K562 (cell line): ENCODE data around the gene ASIP. TPM values are rescaled to one million over a fixed set of nuclear protein-coding genes. Genes with fewer than 3 reads are reported as not detected.

Experiments used
- ADNP ChIP-seq: fragments of 200-800 bp; sonication (Bioruptor generic); IDR thresholded peaks from 2 replicates; pipeline ENCODE4 v1.6.1; 2016; ENCODE audit warnings: missing genetic modification characterization, missing compliant biosample characterization
- ARID1B ChIP-seq: fragments of 450-650 bp; IDR thresholded peaks from 2 replicates; pipeline ENCODE4 v1.6.1; 2016; ENCODE audit warnings: antibody characterized with exemption, mild to moderate bottlenecking, inconsistent platforms
- FOXA3 ChIP-seq, 2 experiments: fragments of 450-650 bp in 1 of 2; sonication (generic) in 1 of 2; formaldehyde crosslinking; IDR thresholded peaks in 1 of 2; conservative IDR thresholded peaks in 1 of 2; 2 replicates each; pipeline versions ENCODE4 v1.4.0 to v1.8.0; 2020 to 2022; ENCODE audit warnings: mild to moderate bottlenecking in 2 of 2, missing genetic modification reagents in 1 of 2
- HDAC6 ChIP-seq: IDR thresholded peaks from 2 replicates; pipeline ENCODE4 v1.6.1; 2012; ENCODE audit warnings: low read depth, mild to moderate bottlenecking, control low read depth, inconsistent platforms, low read length, moderate library complexity
- IRF2 ChIP-seq: sonication (generic); formaldehyde crosslinking; IDR thresholded peaks from 2 replicates; pipeline ENCODE4 v1.8.1; 2022; ENCODE audit warnings: mild to moderate bottlenecking, missing genetic modification reagents
- PRPF4 ChIP-seq: fragments of 200-400 bp; formaldehyde crosslinking; IDR thresholded peaks from one replicate; pipeline ENCODE4 v1.6.1; 2017; ENCODE audit warnings: low read length, low read depth, mild to moderate bottlenecking; ENCODE audit not compliant: insufficient read depth, poor library complexity, severe bottlenecking
- TGIF2 ChIP-seq: sonication (generic); formaldehyde crosslinking; IDR thresholded peaks from 2 replicates; pipeline ENCODE4 v1.8.1; 2022; ENCODE audit warnings: mild to moderate bottlenecking, missing genetic modification reagents, moderate library complexity
- ZFP91 ChIP-seq: sonication (generic); formaldehyde crosslinking; IDR thresholded peaks from 2 replicates; pipeline ENCODE4 v1.8.0; 2022; ENCODE audit warnings: mild to moderate bottlenecking, missing genetic modification reagents
- ZNF507 ChIP-seq: conservative IDR thresholded peaks from 2 replicates; pipeline ENCODE4 v1.6.1; 2017; ENCODE audit warnings: missing genetic modification characterization, missing compliant biosample characterization
- ZNF644 ChIP-seq: fragments of 200-800 bp; sonication (Bioruptor generic); IDR thresholded peaks from 2 replicates; pipeline ENCODE4 v1.6.1; 2016; ENCODE audit warnings: low read depth, missing genetic modification characterization, missing compliant biosample characterization
- polyA plus RNA-seq, 8 experiments: library from polyadenylated mRNA; depleted of rRNA in 4 of 8; stranded (reverse) in 5 of 8; unstranded in 3 of 8; fragments of >200 nt; fragmentation: Nextera tagmentation in 2 of 8; fragmentation: Illumina TruSeq in 1 of 8; extraction: Ambion mirVana in 2 of 8; extraction: Trizol in 1 of 8; gene quantifications; 2 replicates each; pipeline versions ENCODE4 v1.2.1 to v1.2.3, GENCODE V29; 2011 to 2014; ENCODE audit warnings: inconsistent platforms in 1 of 8, missing spikeins in 1 of 8
- total RNA-seq, 7 experiments: library from RNA; depleted of rRNA in 6 of 7; stranded (reverse); fragments of >200 nt in 6 of 7; fragmentation: Illumina TruSeq in 2 of 7; extraction: Trizol in 2 of 7; gene quantifications; 2 replicates each; pipeline versions ENCODE4 v1.2.1 to v1.2.3, GENCODE V29; 2011 to 2021; ENCODE audit warnings: low replicate concordance in 1 of 7
- TF ChIP-seq, protein P1 (sequence below): sonication (generic); formaldehyde crosslinking; IDR thresholded peaks from 2 replicates; pipeline ENCODE4 v1.8.1; 2023; ENCODE audit warnings: mild to moderate bottlenecking, missing genetic modification reagents
- TF ChIP-seq, protein P2 (sequence below), 2 experiments: fragments of 450-650 bp; conservative IDR thresholded peaks; 2 replicates each; pipeline ENCODE4 v1.6.1; 2017; ENCODE audit warnings: mild to moderate bottlenecking in 2 of 2, moderate library complexity in 2 of 2
- TF ChIP-seq, protein P3 (sequence below): fragments of 450-650 bp; conservative IDR thresholded peaks from 2 replicates; pipeline ENCODE4 v1.6.1; 2016; ENCODE audit warnings: missing genetic modification characterization, low read depth, mild to moderate bottlenecking, control low read depth, missing compliant biosample characterization
- TF ChIP-seq, protein P4 (sequence below): fragments of 250-450 bp; sonication (Bioruptor Pico); IDR thresholded peaks from 2 replicates; pipeline ENCODE4 v1.8.0; 2022; ENCODE audit warnings: inconsistent platforms, mild to moderate bottlenecking, moderate library complexity, borderline replicate concordance

ASIP gene
- total and polyA plus RNA-seq, 9 of the 15 experiments (the other 6 are each of a cell fraction or from before 2014, with no cell fraction given) = not detected

- no peak for TF ChIP-seq PRPF4
- TF ChIP-seq IRF2 = no peak
- no peak for TF ChIP-seq ADNP
- peak; percentile 83 for TF ChIP-seq ZFP91 (CRISPR knock-in tag)
- TF ChIP-seq TGIF2 (CRISPR knock-in tag) = 0 out of 2 replicates have a peak, but pooled peaks have one; percentile 8
- TF ChIP-seq, protein P1, sequence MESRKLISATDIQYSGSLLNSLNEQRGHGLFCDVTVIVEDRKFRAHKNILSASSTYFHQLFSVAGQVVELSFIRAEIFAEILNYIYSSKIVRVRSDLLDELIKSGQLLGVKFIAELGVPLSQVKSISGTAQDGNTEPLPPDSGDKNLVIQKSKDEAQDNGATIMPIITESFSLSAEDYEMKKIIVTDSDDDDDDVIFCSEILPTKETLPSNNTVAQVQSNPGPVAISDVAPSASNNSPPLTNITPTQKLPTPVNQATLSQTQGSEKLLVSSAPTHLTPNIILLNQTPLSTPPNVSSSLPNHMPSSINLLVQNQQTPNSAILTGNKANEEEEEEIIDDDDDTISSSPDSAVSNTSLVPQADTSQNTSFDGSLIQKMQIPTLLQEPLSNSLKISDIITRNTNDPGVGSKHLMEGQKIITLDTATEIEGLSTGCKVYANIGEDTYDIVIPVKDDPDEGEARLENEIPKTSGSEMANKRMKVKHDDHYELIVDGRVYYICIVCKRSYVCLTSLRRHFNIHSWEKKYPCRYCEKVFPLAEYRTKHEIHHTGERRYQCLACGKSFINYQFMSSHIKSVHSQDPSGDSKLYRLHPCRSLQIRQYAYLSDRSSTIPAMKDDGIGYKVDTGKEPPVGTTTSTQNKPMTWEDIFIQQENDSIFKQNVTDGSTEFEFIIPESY (CRISPR knock-in tag) = no peak
- TF ChIP-seq FOXA3 (CRISPR knock-in tag; conservative IDR thresholded peaks at IDR 0.05 in 1 of 2, IDR thresholded peaks at IDR 0.05 in 1 of 2) = no peak
- TF ChIP-seq, protein P2, sequence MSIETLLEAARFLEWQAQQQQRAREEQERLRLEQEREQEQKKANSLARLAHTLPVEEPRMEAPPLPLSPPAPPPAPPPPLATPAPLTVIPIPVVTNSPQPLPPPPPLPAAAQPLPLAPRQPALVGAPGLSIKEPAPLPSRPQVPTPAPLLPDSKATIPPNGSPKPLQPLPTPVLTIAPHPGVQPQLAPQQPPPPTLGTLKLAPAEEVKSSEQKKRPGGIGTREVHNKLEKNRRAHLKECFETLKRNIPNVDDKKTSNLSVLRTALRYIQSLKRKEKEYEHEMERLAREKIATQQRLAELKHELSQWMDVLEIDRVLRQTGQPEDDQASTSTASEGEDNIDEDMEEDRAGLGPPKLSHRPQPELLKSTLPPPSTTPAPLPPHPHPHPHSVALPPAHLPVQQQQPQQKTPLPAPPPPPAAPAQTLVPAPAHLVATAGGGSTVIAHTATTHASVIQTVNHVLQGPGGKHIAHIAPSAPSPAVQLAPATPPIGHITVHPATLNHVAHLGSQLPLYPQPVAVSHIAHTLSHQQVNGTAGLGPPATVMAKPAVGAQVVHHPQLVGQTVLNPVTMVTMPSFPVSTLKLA (conservative IDR thresholded peaks at IDR 0.05) = peak; percentile 93 to 97
- TF ChIP-seq ARID1B = no peak
- TF ChIP-seq, protein P3, sequence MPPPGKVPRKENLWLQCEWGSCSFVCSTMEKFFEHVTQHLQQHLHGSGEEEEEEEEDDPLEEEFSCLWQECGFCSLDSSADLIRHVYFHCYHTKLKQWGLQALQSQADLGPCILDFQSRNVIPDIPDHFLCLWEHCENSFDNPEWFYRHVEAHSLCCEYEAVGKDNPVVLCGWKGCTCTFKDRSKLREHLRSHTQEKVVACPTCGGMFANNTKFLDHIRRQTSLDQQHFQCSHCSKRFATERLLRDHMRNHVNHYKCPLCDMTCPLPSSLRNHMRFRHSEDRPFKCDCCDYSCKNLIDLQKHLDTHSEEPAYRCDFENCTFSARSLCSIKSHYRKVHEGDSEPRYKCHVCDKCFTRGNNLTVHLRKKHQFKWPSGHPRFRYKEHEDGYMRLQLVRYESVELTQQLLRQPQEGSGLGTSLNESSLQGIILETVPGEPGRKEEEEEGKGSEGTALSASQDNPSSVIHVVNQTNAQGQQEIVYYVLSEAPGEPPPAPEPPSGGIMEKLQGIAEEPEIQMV (tag) = no peak
- TF ChIP-seq, protein P4, sequence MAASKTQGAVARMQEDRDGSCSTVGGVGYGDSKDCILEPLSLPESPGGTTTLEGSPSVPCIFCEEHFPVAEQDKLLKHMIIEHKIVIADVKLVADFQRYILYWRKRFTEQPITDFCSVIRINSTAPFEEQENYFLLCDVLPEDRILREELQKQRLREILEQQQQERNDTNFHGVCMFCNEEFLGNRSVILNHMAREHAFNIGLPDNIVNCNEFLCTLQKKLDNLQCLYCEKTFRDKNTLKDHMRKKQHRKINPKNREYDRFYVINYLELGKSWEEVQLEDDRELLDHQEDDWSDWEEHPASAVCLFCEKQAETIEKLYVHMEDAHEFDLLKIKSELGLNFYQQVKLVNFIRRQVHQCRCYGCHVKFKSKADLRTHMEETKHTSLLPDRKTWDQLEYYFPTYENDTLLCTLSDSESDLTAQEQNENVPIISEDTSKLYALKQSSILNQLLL (CRISPR knock-in tag) = no peak
- peak; percentile 88; the same call in 1 of the 2 replicates for TF ChIP-seq ZNF644 (tag)
- no peak for TF ChIP-seq HDAC6
- no peak for TF ChIP-seq ZNF507
These were observed 61.7 kb downstream of the ASIP start, which contains the start of gene AHCY (continued) for GRCh38 chr20:34302723-34303533.
